ENCODE results near the gene CASP9.
"Not testable (repeated sequence)": the region's sequence is repeated elsewhere in the genome, so short reads cannot be mapped to it uniquely, and the experiment has no call there.

CASP9 gene

GRCh38 chr1:15475752-15476314, 48.2 kb downstream of the CASP9 start, which contains the start of gene CELA2B:
CELA2B (plus strand) TSS chr1:15476104; CDS start chr1:15476126, 22 bp downstream.
- H3K36me3 ChIP-seq (ENCODE audit: insufficient read depth, low read length), result no peaks in the 10 kb centered on the region
- H3K9me3 ChIP-seq (ENCODE audit: control insufficient read depth, insufficient read depth, low read length), result no peaks in the 10 kb centered on the region
- H3K9ac ChIP-seq (ENCODE audit: low read depth, low read length), result no peak within 1 kb of the TSS
- no peaks in the 10 kb centered on the region for H3K4me1 ChIP-seq (ENCODE audit: insufficient read depth, low read length)

- Histone ChIP-seq H3K36me3 (ENCODE audit: insufficient read depth, low read length) (no peaks in the 10 kb centered on the region), H3K9ac (ENCODE audit: low read depth, low read length) (no peak overlapping the region), H3K9me3 (ENCODE audit: control insufficient read depth, insufficient read depth, low read length) (no peaks in the 10 kb centered on the region), H3K4me1 (ENCODE audit: insufficient read depth, low read length) (no peaks in the 10 kb centered on the region)
Measured at GRCh38 chr1:15472587-15472986, 51.4 kb downstream of the CASP9 start.

- H3K4me1 ChIP-seq (ENCODE audit: insufficient read depth, low read length); H3K9ac ChIP-seq (ENCODE audit: low read depth, low read length); H3K36me3 ChIP-seq (ENCODE audit: insufficient read depth, low read length); H3K9me3 ChIP-seq (ENCODE audit: control insufficient read depth, insufficient read depth, low read length): not testable (repeated sequence)
Measured at GRCh38 chr1:15471723-15472122, 52.3 kb downstream of the CASP9 start.

GRCh38 chr1:15471067-15471466, 52.9 kb downstream of the CASP9 start:
- H3K9ac ChIP-seq (ENCODE audit: low read depth, low read length); H3K36me3 ChIP-seq (ENCODE audit: insufficient read depth, low read length); H3K9me3 ChIP-seq (ENCODE audit: control insufficient read depth, insufficient read depth, low read length); H3K4me1 ChIP-seq (ENCODE audit: insufficient read depth, low read length): not testable (repeated sequence)

GRCh38 chr1:15469821-15470448, 54.1 kb downstream of the CASP9 start:
- H3K4me1 ChIP-seq (ENCODE audit: insufficient read depth, low read length), result not testable (repeated sequence)

GRCh38 chr1:15469361-15469760, 54.7 kb downstream of the CASP9 start:
- H3K36me3 ChIP-seq (ENCODE audit: insufficient read depth, low read length), result no peaks in the 10 kb centered on the region
- H3K9ac ChIP-seq (ENCODE audit: low read depth, low read length), result no peak overlapping the region
- no peaks in the 10 kb centered on the region for H3K4me1 ChIP-seq (ENCODE audit: insufficient read depth, low read length)
- H3K9me3 ChIP-seq (ENCODE audit: control insufficient read depth, insufficient read depth, low read length), result no peaks in the 10 kb centered on the region

More at GRCh38 chr1:15469821-15470448, 54.1 kb downstream of the CASP9 start:
- not testable (repeated sequence) for H3K36me3 ChIP-seq (ENCODE audit: insufficient read depth, low read length); H3K9me3 ChIP-seq (ENCODE audit: control insufficient read depth, insufficient read depth, low read length); H3K9ac ChIP-seq (ENCODE audit: low read depth, low read length)

GRCh38 chr1:15468145-15468544, 55.9 kb downstream of the CASP9 start:
- no peaks in the 10 kb centered on the region for H3K4me1 ChIP-seq (ENCODE audit: insufficient read depth, low read length)
- no peaks in the 10 kb centered on the region for H3K36me3 ChIP-seq (ENCODE audit: insufficient read depth, low read length)
- H3K9ac ChIP-seq (ENCODE audit: low read depth, low read length), result no peak overlapping the region
- no peaks in the 10 kb centered on the region for H3K9me3 ChIP-seq (ENCODE audit: control insufficient read depth, insufficient read depth, low read length)

GRCh38 chr1:15466955-15467625, 56.9 kb downstream of the CASP9 start:
- H3K4me1 ChIP-seq (ENCODE audit: insufficient read depth, low read length); H3K9ac ChIP-seq (ENCODE audit: low read depth, low read length): not testable (repeated sequence)

GRCh38 chr1:15465674-15466073, 58.3 kb downstream of the CASP9 start:
- H3K4me1 ChIP-seq (ENCODE audit: insufficient read depth, low read length), result no peaks in the 10 kb centered on the region
- no peaks in the 10 kb centered on the region for H3K36me3 ChIP-seq (ENCODE audit: insufficient read depth, low read length)
- no peaks in the 10 kb centered on the region for H3K9me3 ChIP-seq (ENCODE audit: control insufficient read depth, insufficient read depth, low read length)
- H3K9ac ChIP-seq (ENCODE audit: low read depth, low read length), result no peak overlapping the region

More at GRCh38 chr1:15466955-15467625, 56.9 kb downstream of the CASP9 start:
- not testable (repeated sequence) for H3K9me3 ChIP-seq (ENCODE audit: control insufficient read depth, insufficient read depth, low read length); H3K36me3 ChIP-seq (ENCODE audit: insufficient read depth, low read length)

GRCh38 chr1:15463926-15464322, 60.1 kb downstream of the CASP9 start:
- not testable (repeated sequence) for H3K9ac ChIP-seq (ENCODE audit: low read depth, low read length); H3K4me1 ChIP-seq (ENCODE audit: insufficient read depth, low read length); H3K36me3 ChIP-seq (ENCODE audit: insufficient read depth, low read length); H3K9me3 ChIP-seq (ENCODE audit: control insufficient read depth, insufficient read depth, low read length)

- not testable (repeated sequence) for H3K4me1 ChIP-seq (ENCODE audit: insufficient read depth, low read length); H3K9me3 ChIP-seq (ENCODE audit: control insufficient read depth, insufficient read depth, low read length); H3K36me3 ChIP-seq (ENCODE audit: insufficient read depth, low read length); H3K9ac ChIP-seq (ENCODE audit: low read depth, low read length)
Measured at GRCh38 chr1:15463064-15463800, 60.8 kb downstream of the CASP9 start.

GRCh38 chr1:15460708-15461095, 63.3 kb downstream of the CASP9 start:
- Histone ChIP-seq H3K4me1 (ENCODE audit: insufficient read depth, low read length) (no peaks in the 10 kb centered on the region), H3K9ac (ENCODE audit: low read depth, low read length) (no peak overlapping the region), H3K9me3 (ENCODE audit: control insufficient read depth, insufficient read depth, low read length) (no peaks in the 10 kb centered on the region), H3K36me3 (ENCODE audit: insufficient read depth, low read length) (no peaks in the 10 kb centered on the region)

GRCh38 chr1:15459771-15460707, 64.0 kb downstream of the CASP9 start:
- no peaks in the 10 kb centered on the region for H3K9me3 ChIP-seq (ENCODE audit: control insufficient read depth, insufficient read depth, low read length)
- no peak overlapping the region for H3K9ac ChIP-seq (ENCODE audit: low read depth, low read length)
- H3K4me1 ChIP-seq (ENCODE audit: insufficient read depth, low read length), result no peaks in the 10 kb centered on the region
- H3K36me3 ChIP-seq (ENCODE audit: insufficient read depth, low read length), result no peaks in the 10 kb centered on the region

- H3K36me3 ChIP-seq (ENCODE audit: insufficient read depth, low read length); H3K4me1 ChIP-seq (ENCODE audit: insufficient read depth, low read length); H3K9me3 ChIP-seq (ENCODE audit: control insufficient read depth, insufficient read depth, low read length); H3K9ac ChIP-seq (ENCODE audit: low read depth, low read length): not testable (repeated sequence)
Measured at GRCh38 chr1:15458388-15458787, 65.6 kb downstream of the CASP9 start.
